ENCODE measurements around the gene HSD17B3.
"Not testable (repeated sequence)": the region's sequence is repeated elsewhere in the genome, so short reads cannot be mapped to it uniquely, and the experiment has no call there.

HSD17B3 gene

GRCh38 chr9:96306958-96307357 lies 5.0 kb upstream of the HSD17B3 start:
- not testable (repeated sequence) for DNase-seq (ENCODE audit: low read depth in 2 of 2, low spot score in 1 of 2)

- no peak for DNase-seq (ENCODE audit: low read depth in 2 of 2, low spot score in 1 of 2)
Observed at GRCh38 chr9:96305171-96305570, 3.2 kb upstream of the HSD17B3 start.

GRCh38 chr9:96304230-96304629 lies 2.3 kb upstream of the HSD17B3 start:
- DNase-seq (ENCODE audit: low read depth in 2 of 2, low spot score in 1 of 2), result no peak

DNA sequence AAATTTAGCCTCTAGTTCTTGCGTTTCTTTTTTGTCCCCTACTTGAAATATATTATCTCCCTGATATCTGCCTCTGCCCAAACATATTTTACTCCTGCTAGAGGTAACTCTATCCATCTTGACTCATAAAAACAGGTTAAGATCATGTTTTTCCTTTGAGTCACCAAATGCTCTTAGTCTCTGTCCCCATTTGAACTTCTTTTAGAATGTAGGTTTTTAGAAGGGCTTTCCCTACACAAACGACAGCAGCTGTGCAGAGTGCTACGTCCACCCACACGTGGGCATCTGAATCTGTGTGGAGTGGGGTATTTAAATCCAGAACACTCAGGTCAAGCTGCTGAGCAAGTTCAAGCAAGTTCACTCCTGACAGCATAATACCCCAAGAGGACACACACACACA lies 2.2 kb downstream of the HSD17B3 start:
- DNase-seq (ENCODE audit: low read depth in 2 of 2, low spot score in 1 of 2), result no peak

GRCh38 chr9:96294159-96294545 lies 7.8 kb downstream of the HSD17B3 start:
- DNase-seq (ENCODE audit: low read depth in 2 of 2, low spot score in 1 of 2), result no peak

DNA sequence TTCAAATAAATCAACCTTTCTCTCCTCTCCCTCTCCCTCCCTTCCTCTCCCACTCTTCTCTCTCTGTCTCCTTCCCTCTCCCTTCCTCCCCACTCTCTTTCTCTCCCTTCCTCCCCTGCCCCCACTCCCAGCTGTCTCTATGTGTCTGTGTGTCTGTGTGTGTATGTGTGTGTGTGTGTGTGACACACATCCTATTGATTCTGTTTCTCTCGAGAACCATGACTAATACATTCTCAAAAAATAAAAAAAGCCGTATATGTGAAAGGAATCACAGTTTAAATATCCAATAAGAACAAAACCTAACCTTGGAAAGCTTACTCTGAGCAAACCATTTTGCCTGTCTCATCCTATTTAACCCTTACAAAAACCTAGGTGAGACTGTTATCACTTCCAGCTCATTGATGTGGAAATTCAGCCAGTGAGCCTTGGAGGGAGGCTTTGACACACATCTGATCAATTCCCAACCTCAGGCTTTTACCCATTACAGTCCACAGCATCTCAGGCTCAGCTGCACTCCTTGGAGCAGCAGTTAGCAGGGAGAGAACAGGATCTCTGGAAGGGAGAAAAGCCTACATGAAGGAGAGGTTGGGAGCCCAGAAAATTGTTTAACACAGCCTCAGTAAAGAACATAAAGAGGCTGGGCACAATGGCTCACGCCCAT lies 8.3 kb downstream of the HSD17B3 start:
- DNase-seq (ENCODE audit: low read depth in 2 of 2, low spot score in 1 of 2), result no peak

GRCh38 chr9:96289392-96289791 lies 12.6 kb downstream of the HSD17B3 start:
- DNase-seq (ENCODE audit: low read depth in 2 of 2, low spot score in 1 of 2), result no peak

DNA sequence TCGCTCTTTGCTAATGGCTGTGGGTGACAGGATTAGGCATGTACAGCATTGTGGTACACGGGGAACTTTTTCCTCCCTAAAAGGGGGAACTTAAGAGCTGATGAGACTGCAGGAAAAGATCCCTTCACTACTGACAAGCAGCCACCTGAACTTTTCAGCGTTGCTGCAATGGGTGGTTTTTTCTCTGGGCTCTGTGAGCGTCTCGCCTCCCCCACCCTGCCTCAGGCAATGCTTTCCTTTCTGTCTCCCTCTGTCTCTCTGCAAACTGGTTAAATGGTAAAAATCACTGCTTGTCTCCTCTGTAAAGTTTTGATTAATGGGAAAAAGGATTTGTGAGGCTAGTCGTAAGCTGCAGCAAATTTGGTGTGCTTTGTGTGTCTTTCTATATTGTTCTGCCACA lies 20.3 kb downstream of the HSD17B3 start:
- no peak for DNase-seq (ENCODE audit: low read depth in 2 of 2, low spot score in 1 of 2)

DNA sequence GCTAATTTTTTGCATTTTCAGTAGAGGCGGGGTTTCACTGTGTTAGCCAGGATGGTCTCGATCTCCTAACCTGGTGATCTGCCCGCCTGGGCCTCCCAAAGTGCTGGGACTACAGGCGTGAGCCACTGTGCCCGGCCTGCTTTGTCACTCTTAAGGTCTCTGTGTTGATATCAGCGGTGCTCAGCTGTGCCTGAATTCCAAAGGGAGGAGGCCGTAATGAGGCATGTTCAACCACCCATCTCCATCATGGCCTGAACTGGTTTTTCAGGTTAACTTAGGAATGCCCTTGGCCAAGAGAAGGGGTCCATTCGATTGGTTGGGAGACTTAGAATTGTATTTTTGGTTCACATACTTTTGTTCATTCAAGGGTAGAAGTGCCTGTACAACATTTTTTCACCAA lies 22.0 kb downstream of the HSD17B3 start:
- no peak for DNase-seq (ENCODE audit: low read depth in 2 of 2, low spot score in 1 of 2)

- no peak for DNase-seq (ENCODE audit: low read depth in 2 of 2, low spot score in 1 of 2)
Observed at GRCh38 chr9:96274939-96275338, 27.0 kb downstream of the HSD17B3 start.

GRCh38 chr9:96270236-96270744 lies 31.7 kb downstream of the HSD17B3 start:
- no peak for DNase-seq (ENCODE audit: low read depth in 2 of 2, low spot score in 1 of 2)

DNA sequence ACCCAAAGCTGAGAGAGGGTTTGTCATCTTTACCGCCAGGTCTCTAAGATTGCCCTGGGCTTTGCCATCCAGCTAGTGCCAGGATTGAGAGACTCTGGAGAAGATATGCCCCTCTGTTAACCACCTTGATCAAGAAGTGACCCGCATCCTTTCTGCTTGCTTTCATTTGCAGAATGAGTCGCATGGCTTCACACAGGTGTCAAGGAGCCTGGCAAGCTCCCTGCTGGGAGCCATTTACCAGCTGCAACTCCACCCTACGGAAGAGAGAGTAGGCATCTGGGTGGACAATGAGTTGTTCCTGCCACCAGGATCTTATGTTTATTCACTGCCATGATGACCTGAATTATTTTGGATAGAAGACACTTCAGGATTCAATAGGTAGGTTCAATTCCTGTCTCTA lies 43.0 kb downstream of the HSD17B3 start:
- no peak for DNase-seq (ENCODE audit: low read depth in 2 of 2, low spot score in 1 of 2)

GRCh38 chr9:96256800-96257199 lies 45.2 kb downstream of the HSD17B3 start:
- DNase-seq (ENCODE audit: low read depth in 2 of 2, low spot score in 1 of 2), result no peak

DNA sequence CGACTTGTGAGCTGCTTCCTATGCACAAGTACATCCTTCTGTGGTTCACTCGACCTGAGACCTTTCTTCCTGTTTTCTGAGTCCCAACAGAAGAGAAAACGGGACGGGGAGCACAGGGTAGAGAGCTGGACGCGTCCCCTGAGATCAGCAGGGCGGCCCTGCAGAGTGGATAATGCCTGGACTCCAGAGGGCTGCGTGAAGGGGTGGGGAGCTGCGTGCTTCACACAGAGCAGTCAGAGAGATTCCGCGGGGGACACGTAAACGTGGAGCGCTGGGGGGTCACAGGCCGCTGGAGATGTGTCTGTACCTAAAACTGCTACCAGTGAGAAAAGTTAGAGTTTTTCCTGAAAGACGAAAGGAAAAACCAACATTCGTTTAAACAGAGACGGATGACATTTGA lies 46.3 kb downstream of the HSD17B3 start:
- no peak for DNase-seq (ENCODE audit: low read depth in 2 of 2, low spot score in 1 of 2)

DNA sequence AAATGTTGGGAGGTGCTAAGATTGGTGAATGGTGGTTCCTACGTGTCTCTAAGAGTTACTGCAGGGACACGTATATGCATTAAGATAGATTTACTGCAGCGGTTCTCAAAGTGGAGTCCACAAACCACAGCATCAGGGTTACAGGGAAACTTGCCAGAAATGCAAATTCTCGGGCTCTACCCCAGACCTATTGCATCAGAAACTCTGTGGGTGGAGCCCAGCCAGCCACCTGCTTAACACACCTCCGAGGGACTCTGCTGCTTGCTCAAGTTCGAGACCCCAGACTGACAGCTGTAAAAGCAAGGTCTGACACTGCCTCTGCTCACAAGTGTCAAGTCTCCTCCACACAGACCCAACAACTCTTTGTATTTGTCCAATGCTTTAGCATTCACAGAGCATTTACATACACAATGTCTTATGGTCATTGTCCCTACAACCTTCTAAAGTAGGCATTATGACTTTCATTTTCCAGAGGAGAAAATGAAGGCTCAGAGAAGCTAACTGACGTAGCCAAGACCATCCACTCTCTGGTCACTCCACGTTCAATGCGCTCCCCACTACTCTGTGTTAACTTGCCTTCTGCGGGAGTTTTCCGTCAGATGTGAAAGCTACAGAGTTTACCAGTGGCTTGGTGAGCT lies 48.8 kb downstream of the HSD17B3 start:
- no peak for DNase-seq (ENCODE audit: low read depth in 2 of 2, low spot score in 1 of 2)

DNA sequence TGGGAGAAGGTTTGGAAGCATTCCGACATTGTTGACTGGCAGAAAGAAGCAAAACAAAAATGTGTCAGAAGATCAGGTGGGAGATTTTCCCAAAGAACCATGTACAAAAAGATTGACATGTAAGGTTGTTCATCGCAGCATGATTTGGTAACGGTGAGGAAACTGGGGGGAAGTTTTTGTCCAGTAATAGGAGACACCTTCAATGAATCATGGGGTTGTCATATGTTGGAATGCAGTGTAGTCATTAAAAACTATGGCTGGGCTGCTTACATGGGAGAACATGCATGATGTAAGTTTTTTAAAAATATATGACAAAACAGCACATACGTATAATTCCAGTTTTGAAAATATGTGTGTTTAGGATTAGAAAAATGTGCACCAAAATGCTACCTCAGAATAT lies 50.5 kb downstream of the HSD17B3 start:
- DNase-seq (ENCODE audit: low read depth in 2 of 2, low spot score in 1 of 2), result no peak

GRCh38 chr9:96249746-96250145 lies 52.2 kb downstream of the HSD17B3 start:
- DNase-seq (ENCODE audit: low read depth in 2 of 2, low spot score in 1 of 2), result no peak

GRCh38 chr9:96246267-96246671 lies 55.7 kb downstream of the HSD17B3 start:
- DNase-seq (ENCODE audit: low read depth in 2 of 2, low spot score in 1 of 2), result no peak

DNA sequence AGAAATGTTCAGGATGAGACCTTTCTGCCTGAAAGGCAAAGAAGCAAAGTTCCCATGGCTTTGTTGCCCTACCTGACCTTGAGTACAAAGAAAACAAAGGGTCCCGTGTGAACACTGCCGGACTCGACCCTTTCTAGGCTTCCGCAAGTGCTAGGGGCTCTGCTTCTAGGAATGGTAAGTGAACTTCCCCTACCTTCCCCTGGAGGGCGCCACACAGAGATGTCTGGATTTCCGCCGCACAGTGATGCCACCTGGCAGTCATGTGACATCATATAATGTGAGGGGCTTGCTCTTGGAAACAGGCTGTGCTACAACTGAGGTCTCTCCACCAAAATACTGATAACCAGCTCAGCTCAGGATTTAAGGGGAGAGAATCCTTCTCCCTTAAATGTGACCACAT lies 56.6 kb downstream of the HSD17B3 start:
- DNase-seq (ENCODE audit: low read depth in 2 of 2, low spot score in 1 of 2), result no peak

GRCh38 chr9:96243778-96244177 lies 58.2 kb downstream of the HSD17B3 start:
- DNase-seq (ENCODE audit: low read depth in 2 of 2, low spot score in 1 of 2), result no peak

DNA sequence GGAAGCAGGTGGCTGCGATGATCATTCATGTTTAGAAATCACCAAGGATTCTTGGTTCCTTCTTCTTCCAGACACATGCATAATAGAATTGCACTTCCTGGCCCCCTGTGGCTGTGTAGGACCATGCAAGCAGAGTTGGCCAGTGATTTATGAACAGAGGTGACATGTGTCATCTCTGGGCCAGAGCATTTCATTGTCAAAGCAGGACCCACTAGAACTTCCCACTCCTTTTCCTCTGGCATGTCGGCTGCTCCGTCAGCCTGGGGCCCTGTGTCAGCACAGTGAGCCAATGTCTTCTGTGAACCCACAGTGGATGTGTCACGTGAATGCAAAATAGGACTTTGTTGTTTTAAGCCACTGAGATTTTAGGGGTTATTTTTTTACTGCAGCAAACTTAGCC lies 59.2 kb downstream of the HSD17B3 start:
- DNase-seq (ENCODE audit: low read depth in 2 of 2, low spot score in 1 of 2), result no peak

GRCh38 chr9:96241391-96241809 lies 60.6 kb downstream of the HSD17B3 start:
- no peak for DNase-seq (ENCODE audit: low read depth in 2 of 2, low spot score in 1 of 2)
